ENCODE data around the gene ESRRA. TPM values are rescaled to one million over a fixed set of nuclear protein-coding genes. Genes with fewer than 3 reads are reported as not detected.

ESRRA gene
- total RNA-seq: 10 to 100 TPM; 33.4 to 46.0 TPM

DNA sequence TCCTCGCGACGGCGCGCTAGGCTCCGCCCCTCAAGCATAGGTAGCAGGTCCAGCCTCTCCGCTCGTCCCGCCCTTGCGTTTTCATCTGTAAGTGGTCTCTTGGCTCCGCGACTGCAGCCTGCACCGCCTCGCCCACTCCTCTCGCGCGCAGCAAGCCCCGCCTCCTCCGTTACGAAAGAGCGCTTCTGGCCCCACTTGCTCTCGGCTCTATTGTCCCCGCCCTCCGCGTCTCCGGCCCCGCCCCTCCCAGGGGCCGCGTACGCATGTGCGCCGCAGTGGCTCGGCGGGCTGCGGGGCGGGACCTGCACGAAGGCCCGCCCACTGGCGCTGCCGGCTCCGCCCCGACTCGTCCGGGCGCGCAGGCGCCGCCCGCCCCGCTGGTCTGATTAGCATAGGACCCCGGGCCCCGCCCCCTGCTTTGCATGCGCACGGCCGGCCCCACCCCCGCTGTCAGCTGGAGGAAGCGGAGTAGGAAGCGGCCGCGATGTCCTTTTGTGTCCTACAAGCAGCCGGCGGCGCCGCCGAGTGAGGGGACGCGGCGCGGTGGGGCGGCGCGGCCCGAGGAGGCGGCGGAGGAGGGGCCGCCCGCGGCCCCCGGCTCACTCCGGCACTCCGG is at the start of gene ESRRA:
Gene ESRRA, plus strand, starts transcription at position 450 of the 616 bp plus-strand sequence. CDS start 1,656 bp downstream, outside the sequence.
- Histone ChIP-seq H3K4me1 (ENCODE audit: control insufficient read depth in 1 of 2, low read depth in 2 of 2) (peaks cover 7 to 32% of the 10 kb centered on the region in 2 donors), H3K4me3 (peak within 1 kb of the TSS; percentile 92), H3K27ac (peak within 1 kb of the TSS; percentile 64 to 66), H3K9me3 (no peaks in the 10 kb centered on the region), H3K36me3 (no peaks in the 10 kb centered on the region), H3K27me3 (replicated peaks; ENCODE audit: insufficient read depth) (no peaks in the 10 kb centered on the region)
- DNase-seq (ENCODE audit: low spot score): peak; percentile 100
- TF ChIP-seq, protein P1, sequence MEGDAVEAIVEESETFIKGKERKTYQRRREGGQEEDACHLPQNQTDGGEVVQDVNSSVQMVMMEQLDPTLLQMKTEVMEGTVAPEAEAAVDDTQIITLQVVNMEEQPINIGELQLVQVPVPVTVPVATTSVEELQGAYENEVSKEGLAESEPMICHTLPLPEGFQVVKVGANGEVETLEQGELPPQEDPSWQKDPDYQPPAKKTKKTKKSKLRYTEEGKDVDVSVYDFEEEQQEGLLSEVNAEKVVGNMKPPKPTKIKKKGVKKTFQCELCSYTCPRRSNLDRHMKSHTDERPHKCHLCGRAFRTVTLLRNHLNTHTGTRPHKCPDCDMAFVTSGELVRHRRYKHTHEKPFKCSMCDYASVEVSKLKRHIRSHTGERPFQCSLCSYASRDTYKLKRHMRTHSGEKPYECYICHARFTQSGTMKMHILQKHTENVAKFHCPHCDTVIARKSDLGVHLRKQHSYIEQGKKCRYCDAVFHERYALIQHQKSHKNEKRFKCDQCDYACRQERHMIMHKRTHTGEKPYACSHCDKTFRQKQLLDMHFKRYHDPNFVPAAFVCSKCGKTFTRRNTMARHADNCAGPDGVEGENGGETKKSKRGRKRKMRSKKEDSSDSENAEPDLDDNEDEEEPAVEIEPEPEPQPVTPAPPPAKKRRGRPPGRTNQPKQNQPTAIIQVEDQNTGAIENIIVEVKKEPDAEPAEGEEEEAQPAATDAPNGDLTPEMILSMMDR (IDR thresholded peaks at IDR 0.05): no peak
- ATAC-seq (ENCODE audit: insufficient number of reproducible peaks, low FRiP score, low read depth): peak; percentile 72

DNA sequence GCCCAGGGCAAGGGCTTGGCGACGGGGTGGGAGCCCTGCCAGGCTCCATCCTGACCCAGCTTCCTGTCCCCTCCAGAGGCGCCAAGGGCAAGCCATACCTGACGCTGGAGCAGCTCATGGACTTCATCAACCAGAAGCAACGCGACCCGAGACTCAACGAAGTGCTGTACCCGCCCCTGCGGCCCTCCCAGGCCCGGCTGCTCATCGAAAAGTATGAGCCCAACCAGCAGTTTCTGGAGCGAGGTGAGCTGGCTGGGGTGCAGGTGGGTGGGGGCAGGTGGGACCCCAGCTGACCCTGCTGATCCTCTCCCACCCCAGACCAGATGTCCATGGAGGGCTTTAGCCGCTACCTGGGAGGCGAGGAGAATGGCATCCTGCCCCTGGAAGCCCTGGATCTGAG is 49.0 kb upstream of the ESRRA start:
- Histone ChIP-seq H3K4me3 (no peak overlapping the region), H3K27ac (no peak overlapping the region), H3K4me1 (ENCODE audit: control insufficient read depth in 1 of 2, low read depth in 2 of 2) (peaks cover 14 to 23% of the 10 kb centered on the region in 2 donors), H3K27me3 (replicated peaks; ENCODE audit: insufficient read depth) (no peaks in the 10 kb centered on the region), H3K9me3 (no peaks in the 10 kb centered on the region), H3K36me3 (peaks cover 35% of the 10 kb centered on the region)
- no peak for DNase-seq (ENCODE audit: low spot score)
- no peak for ATAC-seq (ENCODE audit: insufficient number of reproducible peaks, low FRiP score, low read depth)
- TF ChIP-seq, protein P1 (IDR thresholded peaks at IDR 0.05): no peak

DNA sequence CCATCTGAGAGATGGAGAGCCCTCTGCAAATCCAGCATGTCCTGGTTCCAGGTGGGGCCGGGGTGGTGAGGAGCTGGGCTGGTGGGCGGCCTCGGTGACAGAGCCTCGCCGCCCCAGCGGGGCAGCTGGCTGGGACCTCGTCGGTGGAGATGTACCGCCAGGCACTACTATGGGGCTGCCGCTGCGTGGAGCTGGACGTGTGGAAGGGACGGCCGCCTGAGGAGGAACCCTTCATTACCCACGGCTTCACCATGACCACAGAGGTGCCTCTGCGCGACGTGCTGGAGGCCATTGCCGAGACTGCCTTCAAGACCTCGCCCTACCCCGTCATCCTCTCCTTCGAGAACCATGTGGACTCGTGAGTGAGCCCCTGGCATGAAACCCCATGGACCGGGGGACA is 47.0 kb upstream of the ESRRA start:
- DNase-seq (ENCODE audit: low spot score) (no peak), ATAC-seq (ENCODE audit: insufficient number of reproducible peaks, low FRiP score, low read depth) (no peak)
- Histone ChIP-seq H3K9me3 (no peaks in the 10 kb centered on the region), H3K27ac (no peak overlapping the region), H3K36me3 (peaks cover 56% of the 10 kb centered on the region), H3K4me3 (no peak overlapping the region), H3K27me3 (replicated peaks; ENCODE audit: insufficient read depth) (no peaks in the 10 kb centered on the region), H3K4me1 (ENCODE audit: control insufficient read depth in 1 of 2, low read depth in 2 of 2) (peaks cover under 1 to 6% of the 10 kb centered on the region in 2 donors)
- TF ChIP-seq, protein P1 (IDR thresholded peaks at IDR 0.05): no peak

DNA sequence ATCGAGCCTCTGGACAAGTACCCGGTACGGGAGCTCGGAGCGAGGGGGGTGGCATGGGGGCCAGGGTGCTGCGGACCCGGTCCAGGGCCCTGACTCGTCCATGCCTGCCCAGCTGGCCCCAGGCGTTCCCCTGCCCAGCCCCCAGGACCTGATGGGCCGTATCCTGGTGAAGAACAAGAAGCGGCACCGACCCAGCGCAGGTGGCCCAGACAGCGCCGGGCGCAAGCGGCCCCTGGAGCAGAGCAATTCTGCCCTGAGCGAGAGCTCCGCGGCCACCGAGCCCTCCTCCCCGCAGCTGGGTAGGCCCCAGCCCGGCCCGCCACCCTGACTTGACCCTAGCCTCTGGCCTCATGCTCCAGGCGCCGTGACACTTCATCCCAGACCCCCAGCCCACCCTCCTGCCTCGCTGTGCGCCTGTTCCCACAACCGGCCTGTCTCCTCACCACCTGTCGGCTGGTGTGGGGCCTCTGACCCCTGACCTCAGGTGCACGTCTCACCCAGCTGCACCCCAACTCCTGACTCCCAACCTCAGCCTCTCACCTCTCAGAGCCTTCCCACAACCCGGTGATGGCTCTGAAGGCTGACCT is 46.3 kb upstream of the ESRRA start:
- H3K27ac ChIP-seq: no peak overlapping the region
- H3K9me3 ChIP-seq: no peaks in the 10 kb centered on the region
- H3K4me3 ChIP-seq: no peak overlapping the region
- H3K36me3 ChIP-seq: peaks cover 62% of the 10 kb centered on the region
- no peaks in the 10 kb centered on the region for H3K27me3 ChIP-seq (replicated peaks; ENCODE audit: insufficient read depth)
- TF ChIP-seq, protein P1 (IDR thresholded peaks at IDR 0.05): no peak
- DNase-seq (ENCODE audit: low spot score): no peak
- no peaks in the 10 kb centered on the region for H3K4me1 ChIP-seq (ENCODE audit: control insufficient read depth in 1 of 2, low read depth in 2 of 2)
- ATAC-seq (ENCODE audit: insufficient number of reproducible peaks, low FRiP score, low read depth): no peak

DNA sequence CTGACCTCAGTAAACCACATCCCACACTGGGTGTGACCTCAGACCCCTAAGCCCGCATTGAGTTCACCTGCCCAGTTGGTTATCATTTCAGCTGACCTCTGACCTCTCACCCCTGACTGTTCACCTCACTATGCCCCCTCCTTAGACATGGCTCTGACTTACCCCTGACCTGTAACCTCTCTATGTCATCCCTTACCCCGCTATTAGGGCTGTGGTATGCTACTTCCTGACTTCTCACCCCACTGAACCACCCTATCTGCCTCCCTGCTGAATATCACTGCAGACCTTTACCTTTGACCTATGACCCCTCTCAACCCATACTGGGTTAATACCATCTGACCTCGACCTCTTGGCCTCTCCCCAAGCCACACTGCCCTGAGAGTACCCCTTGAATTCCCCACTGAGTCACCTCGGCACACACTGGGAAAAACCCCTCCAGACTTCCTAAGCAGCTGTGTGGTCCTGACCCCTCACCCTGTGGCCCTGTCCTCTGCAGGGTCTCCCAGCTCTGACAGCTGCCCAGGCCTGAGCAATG is 45.7 kb upstream of the ESRRA start:
- Histone ChIP-seq H3K4me1 (ENCODE audit: control insufficient read depth in 1 of 2, low read depth in 2 of 2) (no peaks in the 10 kb centered on the region), H3K27ac (no peak overlapping the region), H3K9me3 (no peaks in the 10 kb centered on the region), H3K27me3 (replicated peaks; ENCODE audit: insufficient read depth) (no peaks in the 10 kb centered on the region), H3K36me3 (peaks cover 67% of the 10 kb centered on the region), H3K4me3 (no peak overlapping the region)
- ATAC-seq (ENCODE audit: insufficient number of reproducible peaks, low FRiP score, low read depth) (no peak), DNase-seq (ENCODE audit: low spot score) (no peak)
- TF ChIP-seq, protein P1 (IDR thresholded peaks at IDR 0.05): no peak

All from thoracic aorta (tissue), 2 donors.